NOMO-1 (cell line): ENCODE data around the gene KCNQ1.
"Not testable (repeated sequence)": the region's sequence is repeated elsewhere in the genome, so short reads cannot be mapped to it uniquely, and the experiment has no call there.

ENCODE experiments used
- DNase-seq, 2 experiments: peaks; one replicate each; lab custom pipeline; 2025; ENCODE audit not compliant: unreplicated experiment in 2 of 2; lab: John Stamatoyannopoulos, UW

Gene KCNQ1

GRCh38 chr11:2472428-2473186, 27.8 kb downstream of the KCNQ1 start:
- no peak for DNase-seq

- no peak for DNase-seq
These were observed 28.7 kb downstream of the KCNQ1 start for GRCh38 chr11:2473361-2474058.

- no peak for DNase-seq
These were observed 29.5 kb downstream of the KCNQ1 start for GRCh38 chr11:2474059-2474901.

- no peak for DNase-seq
These were observed 30.5 kb downstream of the KCNQ1 start for GRCh38 chr11:2475136-2475918.

GRCh38 chr11:2477254-2477653, 32.4 kb downstream of the KCNQ1 start:
- DNase-seq = no peak

GRCh38 chr11:2477936-2478335, 33.1 kb downstream of the KCNQ1 start:
- no peak for DNase-seq

GRCh38 chr11:2480067-2480873, 35.5 kb downstream of the KCNQ1 start:
- not testable (repeated sequence) for DNase-seq

GRCh38 chr11:2480874-2481220, 36.0 kb downstream of the KCNQ1 start:
- DNase-seq = peak; percentile 83 to 97

- no peak for DNase-seq
These were observed 36.4 kb downstream of the KCNQ1 start for GRCh38 chr11:2481253-2481652.

GRCh38 chr11:2482204-2482603, 37.4 kb downstream of the KCNQ1 start:
- DNase-seq = no peak

GRCh38 chr11:2482745-2483144, 37.9 kb downstream of the KCNQ1 start:
- no peak for DNase-seq

- no peak for DNase-seq
These were observed 38.6 kb downstream of the KCNQ1 start for GRCh38 chr11:2483426-2483825.

- no peak for DNase-seq
These were observed 39.8 kb downstream of the KCNQ1 start for GRCh38 chr11:2484576-2485125.

- no peak for DNase-seq
These were observed 43.2 kb downstream of the KCNQ1 start for GRCh38 chr11:2488004-2488403.

- no peak for DNase-seq
These were observed 44.3 kb downstream of the KCNQ1 start for GRCh38 chr11:2489083-2489482.

- not testable (repeated sequence) for DNase-seq
These were observed 53.1 kb downstream of the KCNQ1 start for GRCh38 chr11:2497951-2498350.

- no peak for DNase-seq
These were observed 53.9 kb downstream of the KCNQ1 start for GRCh38 chr11:2498750-2499149.

GRCh38 chr11:2507212-2507901, 62.5 kb downstream of the KCNQ1 start:
- DNase-seq = no peak
